NOMO-1 (cell line): ENCODE data around the gene ZNRD2.
A peak's percentile ranks its signal among the peaks of the same experiment; 100 is the strongest.

ENCODE experiments used
- DNase-seq, 2 experiments: peaks; one replicate each; lab custom pipeline; 2025; ENCODE audit not compliant: unreplicated experiment in 2 of 2; lab: John Stamatoyannopoulos, UW

ZNRD2 gene

DNA sequence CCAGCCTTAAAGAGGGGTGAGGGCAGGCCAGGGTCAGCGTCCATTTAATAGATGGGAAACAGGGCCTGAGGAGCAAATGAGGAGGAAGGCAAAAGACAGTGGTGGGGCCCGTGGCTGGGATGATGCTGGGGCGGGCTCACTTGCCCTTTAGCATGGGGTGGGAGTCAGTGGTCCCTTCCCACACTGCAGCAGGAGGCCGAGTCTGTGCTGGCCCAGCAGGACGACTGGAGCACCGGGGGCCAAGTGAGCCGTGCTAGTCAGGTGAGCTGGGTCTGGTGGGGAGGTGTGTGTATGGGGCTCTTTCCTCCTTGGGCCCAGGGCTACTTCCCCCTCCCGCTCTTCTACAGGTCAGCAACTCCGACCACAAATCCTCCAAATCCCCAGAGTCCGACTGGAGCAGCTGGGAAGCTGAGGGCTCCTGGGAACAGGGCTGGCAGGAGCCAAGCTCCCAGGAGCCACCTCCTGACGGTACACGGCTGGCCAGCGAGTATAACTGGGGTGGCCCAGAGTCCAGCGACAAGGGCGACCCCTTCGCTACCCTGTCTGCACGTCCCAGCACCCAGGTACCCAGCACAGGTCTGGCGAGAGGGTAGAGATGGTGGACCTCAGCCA is 32.6 kb upstream of the ZNRD2 start:
- DNase-seq = no peak

DNA sequence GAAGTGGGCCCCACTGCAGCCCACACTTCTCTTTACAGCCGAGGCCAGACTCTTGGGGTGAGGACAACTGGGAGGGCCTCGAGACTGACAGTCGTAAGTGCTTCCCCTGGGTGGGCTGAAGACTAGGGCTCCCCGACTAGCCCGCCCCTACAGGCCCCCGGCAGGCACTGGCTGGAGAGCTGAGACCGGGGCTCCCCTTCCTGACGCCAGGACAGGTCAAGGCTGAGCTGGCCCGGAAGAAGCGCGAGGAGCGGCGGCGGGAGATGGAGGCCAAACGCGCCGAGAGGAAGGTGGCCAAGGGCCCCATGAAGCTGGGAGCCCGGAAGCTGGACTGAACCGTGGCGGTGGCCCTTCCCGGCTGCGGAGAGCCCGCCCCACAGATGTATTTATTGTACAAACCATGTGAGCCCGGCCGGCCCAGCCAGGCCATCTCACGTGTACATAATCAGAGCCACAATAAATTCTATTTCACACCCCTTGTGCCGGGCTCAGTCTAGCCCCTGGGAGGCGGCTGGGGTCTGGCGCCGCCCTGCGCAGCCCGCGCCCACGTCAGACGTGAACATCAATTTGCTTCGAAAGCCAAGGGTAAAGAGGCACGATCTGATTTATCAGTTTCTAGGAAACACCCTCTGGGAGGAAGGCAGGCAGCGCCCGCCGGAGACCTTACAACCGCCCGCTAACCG is 31.9 kb upstream of the ZNRD2 start:
- no peak for DNase-seq

DNA sequence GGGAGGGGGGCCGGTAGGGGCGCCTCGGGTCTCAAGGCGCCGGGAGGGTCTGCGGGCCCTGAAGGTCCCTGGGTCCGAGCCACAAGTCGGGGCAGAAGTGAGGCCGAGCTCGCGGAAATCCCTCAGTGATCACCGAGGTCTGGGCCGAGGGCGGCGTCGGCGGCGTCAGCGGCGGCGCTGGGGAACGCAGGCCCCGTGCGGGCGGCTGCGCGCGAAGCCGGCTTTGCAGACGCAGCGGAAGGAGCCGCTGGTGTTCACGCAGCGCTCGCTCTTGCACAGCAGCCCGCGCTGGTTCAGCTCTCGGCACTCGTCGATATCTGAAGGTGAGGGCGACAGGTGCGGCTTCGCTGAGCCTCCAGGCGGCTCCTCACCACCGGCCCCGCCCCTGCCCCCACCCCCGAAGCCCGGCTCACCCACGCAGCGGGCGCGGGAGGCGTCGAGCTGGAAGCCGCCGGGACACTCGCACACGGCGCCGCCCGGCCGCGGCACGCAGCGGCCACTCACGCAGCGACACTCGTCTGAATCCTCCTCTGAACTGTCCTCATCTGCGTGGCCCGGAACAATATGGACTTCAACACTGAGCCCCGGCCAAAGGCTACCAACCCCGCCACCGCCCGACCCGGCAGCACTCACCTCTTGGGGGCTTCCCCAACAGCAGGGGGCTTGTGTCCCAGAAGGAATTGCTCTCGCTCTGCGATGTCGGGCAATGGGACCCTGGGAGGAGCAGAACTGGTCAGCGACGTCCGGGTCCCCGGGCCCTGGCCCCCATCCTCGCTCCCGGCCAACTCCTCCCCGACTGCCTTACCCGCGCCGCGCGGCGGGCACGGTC is 31.1 kb upstream of the ZNRD2 start:
- DNase-seq = no peak

DNA sequence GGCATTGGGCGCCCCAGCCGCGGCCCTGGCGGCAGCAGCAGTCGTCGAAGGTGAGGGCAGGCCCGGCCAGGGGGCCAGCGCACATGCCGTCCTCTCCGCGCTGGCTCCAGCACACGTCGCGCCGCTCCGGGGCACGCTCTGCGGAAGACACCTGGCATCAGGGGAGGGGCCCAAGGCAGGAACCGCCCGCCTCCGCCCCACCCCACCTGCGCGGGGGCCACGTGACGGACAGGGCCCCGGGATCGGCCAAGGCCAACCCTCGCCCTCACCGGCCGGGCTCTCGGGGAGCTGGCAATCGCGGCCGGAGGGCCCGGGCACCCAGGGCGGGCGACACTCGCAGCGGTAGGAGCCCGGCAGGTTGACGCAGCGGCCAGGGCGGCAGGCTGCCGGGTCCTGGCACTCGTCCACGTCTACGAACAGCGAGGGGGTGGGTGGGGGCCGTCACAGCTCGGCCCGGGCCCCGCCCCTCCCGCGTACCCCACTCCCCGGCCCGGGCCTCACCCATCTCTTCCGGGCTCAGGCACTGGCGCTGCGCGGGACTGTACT is 30.5 kb upstream of the ZNRD2 start:
- DNase-seq = no peak

DNA sequence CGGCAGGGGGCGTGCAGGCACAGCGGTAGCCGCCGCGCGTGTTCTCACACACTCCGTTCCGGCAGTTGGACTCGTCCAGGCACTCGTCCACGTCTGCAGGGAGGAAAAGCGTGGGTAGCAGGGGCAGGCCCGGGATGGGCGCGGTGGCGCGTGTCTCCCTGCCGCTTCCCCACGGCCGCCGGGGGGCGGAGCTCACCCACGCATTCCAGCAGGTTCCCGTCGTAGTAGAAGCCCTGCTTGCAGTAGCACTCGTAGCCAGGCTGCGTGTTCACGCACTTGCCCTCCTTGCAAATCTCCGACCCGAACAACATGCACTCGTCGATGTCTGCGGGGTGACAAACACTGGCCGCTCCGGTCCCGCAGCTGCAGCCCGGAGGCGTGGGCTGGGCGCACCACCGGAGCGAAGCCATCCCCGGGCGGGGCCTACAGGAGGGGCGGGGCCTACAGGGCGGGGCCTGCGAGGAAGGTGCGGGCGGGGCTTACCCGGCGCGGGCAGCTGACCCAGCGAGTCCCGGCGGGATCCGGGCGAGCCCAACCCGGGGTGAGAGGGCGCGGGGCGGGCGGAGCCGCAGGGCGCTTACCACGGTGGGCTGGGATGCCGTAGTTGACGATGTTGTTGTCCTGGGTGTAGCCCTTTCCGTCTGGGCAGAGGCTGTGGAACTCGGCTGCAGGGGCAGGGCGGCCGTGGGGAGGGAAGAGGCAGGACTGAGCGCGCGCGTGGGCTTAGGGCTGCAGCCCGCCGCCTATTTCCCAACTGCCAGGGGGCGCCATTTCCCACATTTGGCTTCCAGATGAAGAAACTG is 29.8 kb upstream of the ZNRD2 start:
- DNase-seq = peak; percentile 82 to 88

DNA sequence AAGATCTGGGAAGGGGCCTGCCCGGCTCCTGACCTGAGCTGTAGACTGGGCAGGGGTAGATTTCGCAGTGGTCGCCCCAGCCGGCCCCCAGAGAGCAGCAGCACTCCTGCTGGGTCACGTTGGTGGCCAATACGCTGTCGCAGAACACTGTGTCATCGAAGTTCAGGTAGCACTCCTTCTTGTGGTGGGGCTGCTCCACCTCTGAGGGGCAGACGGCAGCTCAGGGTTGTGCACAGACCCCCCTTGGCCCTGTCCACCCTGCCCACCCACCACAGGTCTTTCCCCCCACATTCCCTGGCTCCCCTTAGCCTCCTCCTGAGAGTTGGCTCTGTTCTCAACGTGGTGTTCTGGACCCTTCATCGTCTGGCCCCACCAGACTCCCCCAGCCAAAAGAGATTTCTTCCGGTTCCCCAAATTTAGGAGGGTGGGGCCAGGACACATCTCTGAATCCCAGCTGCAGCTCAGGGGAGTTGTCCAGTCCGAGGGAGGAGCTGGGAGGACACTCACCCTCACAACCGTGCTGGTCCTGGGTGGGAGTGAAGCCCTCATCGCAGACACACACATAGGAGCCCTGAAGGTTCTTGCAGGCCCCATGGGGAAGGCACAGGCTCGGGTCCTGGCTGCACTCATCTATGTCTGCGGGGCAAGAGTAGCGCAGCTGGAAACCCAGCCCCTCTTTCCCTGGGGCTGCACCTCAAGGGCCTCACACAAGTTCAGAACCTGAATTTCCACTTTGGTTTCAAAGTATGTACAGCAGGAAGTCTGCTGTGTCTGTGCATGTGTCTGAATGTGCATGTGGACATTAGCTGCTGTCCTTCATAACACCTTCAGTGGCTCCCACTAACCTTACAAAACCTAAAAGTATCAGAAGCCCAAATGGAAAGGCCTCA is 28.9 kb upstream of the ZNRD2 start:
- no peak for DNase-seq

DNA sequence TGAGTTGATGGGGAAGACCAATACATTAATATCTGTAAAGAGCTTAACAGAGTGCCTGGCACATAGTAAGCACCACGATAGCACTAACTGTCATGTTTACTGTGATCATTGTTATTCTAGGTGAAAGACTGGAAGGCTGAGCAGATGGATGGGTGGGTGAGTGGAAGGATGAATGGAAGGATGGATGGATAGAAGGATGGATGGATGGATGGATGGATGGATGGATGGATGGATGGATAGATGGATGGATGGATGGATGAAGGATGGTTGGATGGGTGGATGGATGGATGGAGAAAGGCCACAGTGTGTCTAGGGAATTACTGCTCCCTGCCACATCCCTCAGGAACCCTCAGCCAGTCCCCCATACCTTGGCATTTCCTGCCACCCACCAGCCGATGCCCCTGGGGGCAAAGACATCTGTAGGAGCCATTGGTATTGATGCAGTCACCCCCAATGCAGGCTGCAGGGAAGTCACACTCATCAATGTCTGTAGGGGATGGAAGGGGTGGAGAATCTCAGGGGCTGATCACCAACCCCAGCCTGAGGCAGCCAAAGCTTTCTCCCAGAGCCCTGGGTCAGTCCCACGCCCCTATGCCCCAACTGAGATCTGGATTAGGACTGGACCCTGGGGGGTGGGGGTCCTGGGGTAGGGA is 27.4 kb upstream of the ZNRD2 start:
- DNase-seq = no peak

DNA sequence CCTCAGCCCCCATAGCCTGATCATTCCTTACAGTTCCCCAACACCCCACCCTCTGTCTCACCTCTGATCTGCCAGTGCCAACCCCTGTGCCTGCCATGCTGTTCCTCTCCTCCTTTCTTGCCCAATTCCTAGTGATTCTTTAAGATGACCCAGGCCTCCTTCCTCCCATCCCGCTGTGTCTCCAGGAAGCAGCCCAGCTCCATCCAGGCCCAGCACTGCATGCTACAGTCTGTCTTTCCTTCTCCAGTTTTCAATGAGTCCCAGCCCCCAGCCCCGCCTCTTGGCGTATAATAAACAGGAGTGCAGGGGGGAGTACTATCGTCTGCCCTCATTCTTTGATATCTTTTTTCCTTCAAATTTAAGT is 24.4 kb upstream of the ZNRD2 start:
- no peak for DNase-seq

DNA sequence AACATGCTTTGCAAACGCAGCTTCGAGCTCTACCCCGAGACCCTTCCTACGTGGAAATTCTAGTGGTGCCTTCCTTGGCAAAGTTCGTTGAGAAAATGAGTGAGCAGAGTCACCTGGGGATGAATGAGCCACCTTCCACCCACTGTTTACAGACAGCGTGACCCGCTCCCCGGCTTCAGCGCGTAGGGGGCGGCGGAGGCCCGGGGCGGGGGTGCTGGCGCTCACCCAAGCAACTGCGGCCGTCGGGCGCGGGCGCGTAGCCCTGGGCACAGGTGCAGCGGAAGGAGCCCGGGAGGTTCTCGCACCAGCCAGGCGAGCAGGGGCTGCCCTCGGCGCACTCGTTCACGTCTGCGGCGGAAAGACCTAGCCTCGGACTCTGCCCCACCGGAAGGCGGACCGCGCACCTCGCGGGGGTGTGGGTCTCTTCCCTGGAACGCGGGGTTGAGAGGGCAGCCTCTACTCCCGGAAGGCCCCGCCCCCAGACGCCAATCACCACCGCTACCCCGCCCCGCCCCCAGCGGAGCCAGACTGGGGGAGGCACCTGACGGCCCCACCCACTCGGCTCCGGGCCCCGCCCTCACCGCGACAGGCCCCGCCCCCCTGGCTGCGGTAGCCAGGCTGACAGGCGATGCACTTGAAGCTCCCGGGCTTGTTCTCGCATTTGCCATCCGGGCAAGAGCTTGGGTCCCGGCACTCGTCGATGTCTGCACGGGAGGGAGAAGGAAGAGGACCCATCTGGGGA is 23.9 kb upstream of the ZNRD2 start:
- peak; percentile 45 to 58 for DNase-seq

DNA sequence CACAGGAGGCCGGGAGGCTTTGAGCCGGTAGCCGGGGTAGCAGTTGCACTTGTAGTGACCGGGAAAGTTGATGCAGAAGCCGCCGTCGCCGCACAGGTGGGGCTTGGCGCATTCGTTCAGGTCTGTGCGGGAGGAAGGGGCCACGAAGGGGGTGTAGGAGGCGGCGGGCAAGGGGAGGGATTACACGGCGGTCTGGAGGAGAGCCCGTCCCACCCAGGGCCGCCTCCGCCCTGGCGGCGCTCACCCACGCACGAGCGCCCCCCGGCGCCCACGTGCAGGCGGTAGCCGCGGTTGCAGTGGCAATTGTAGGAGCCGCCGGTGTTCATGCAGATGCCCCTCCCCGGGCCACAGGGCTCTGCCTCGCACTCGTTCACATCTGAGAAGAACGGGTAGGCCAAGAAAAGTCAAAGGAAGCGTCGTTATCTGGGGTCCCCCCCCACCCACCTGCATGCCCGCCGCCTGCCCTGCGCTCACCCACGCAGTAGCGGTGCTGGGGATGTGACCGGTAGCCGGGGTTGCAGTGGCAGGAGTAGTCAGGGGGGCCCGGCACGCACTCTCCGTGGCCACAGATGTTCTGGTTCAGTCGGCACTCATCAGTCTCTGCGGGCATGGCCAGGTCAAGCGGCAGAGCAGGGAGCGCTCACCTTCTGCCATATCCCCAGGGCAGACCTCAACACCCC is 22.7 kb upstream of the ZNRD2 start:
- no peak for DNase-seq

DNA sequence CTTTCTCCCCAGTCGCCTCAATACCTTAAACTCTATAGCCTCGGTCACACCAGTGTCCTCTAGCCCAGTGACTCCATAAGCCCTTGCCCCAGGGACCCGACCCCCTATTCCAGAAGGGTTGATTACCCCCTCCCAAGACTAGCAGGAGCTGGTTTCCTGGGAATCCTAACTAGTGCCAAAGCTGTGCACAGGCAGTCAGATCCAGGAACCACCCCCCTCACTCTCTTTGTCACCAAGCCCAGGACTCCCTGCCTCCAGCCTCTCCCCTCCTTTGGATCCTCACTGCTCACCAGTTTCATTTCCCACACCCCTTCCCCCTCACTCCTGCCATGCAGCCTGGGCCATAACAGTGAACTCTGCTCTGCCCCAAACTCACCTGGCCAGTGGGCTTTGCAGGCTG is 21.9 kb upstream of the ZNRD2 start:
- DNase-seq = no peak

DNA sequence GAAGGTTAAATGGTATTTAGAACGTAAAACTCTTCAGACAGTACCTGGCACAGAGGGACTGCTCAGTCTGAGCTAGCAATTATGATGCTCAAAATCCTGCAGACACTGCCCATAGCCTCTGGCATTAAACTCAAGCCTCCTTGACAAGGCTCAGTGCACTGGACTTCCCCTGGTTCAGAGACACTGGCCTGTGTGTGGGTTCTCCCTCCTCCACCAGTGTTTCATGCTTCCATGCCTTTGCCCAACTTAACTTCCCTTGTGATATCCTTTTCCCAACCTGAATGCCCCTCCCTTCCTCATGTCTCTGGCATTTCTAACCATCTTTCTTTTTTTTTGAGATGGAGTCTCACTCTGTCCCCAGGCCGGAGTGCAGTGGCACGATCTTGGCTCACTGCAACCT is 21.2 kb upstream of the ZNRD2 start:
- DNase-seq = no peak

DNA sequence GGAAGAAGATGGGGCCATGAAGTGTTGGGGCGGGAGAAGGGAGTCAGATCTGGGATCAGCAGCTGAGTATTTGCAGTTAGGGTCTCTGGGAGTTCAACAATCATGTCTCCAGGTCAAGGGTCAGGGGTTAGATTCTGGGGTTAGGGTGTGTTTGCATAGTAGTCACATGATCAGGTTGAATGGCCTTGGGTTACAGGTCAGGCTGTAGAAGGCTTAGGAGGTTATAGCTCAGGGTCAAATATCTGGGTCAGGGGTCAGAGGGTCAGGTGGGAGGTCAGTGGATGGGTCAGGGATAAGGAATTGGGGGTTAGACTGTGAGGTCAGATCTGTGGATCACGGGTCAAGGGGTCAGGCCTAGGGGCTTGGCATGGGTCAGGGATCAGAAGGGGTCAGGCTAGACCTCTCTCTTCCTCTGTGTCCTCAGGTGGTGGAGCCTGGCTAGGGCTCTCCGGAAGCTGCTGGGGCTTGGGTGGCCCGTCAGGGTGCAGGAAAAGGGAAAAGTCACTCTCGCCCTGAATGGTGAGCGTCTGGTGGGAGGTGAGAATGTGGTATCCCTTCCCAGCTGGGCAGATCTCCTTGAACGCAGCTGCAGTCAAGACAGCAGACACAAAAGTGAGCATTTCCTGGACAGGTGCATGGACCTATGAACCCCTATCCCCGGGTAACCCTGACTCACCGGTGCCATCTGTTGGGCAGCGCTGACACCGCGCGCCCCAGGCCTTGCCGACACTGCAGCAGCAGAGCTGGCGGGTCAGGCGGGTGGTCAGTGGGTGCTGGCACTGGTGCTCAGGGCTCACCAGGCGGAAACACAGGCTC is 18.5 kb upstream of the ZNRD2 start:
- DNase-seq = peak; percentile 24 to 27

DNA sequence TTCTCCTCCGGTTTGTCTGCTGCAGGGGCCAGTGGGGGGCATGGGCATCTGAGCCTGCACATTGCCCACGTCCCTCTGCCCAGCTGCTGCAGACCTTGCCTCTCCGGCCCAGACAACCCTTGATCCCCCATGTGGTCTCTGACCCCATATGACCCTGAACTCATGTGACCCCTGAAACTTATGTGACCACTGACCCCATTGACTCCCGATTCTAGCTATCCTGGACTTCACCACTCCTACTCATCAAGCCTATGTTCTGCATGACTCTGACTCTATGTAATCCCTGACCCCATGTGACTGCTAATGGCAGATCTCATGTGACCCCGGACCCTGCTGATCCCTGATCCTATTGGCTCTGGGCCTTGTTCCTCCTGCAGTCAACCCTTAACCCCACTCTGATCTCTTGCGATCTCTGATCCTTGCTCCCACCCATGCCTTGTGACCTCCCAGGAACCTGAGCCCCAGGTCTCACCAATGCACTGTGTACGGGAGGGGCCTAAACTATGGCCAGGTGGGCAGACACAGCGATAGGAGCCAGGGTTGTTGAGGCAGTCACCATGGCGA is 17.8 kb upstream of the ZNRD2 start:
- no peak for DNase-seq

DNA sequence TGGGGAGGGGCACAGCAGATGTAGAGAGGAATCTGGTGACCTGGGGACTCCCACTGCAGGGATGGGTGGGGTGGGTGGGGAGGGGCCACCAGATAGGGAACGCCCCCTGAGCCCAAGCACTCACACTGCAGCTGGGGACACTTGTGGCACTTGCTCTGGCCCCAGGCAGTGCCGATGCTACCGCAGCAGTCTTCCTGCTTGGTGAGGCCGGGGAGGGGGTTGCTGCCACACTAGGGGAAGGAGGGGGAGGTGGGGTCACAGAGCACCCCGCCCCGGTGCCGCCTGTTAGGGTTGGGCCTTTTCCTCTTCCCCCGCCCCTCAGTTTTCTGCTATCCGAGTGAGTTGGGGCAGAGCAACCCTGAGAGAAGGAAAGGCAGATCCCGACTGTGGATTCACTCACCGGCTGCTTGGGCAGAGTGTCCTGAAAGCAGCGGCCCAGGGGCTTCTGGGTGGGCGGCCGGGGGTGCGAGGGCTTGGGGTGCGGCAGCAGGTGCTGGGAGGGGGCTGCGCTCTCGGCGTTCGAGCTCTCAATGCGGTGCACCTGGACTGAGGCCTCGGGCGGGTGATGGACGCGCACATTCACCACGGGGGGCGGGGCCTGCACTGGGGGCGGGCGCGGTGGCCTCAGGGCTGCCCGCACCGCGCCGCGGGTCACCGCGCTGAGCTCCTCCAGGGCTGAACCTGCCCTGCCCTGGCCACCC is 16.8 kb upstream of the ZNRD2 start:
- DNase-seq = no peak

DNA sequence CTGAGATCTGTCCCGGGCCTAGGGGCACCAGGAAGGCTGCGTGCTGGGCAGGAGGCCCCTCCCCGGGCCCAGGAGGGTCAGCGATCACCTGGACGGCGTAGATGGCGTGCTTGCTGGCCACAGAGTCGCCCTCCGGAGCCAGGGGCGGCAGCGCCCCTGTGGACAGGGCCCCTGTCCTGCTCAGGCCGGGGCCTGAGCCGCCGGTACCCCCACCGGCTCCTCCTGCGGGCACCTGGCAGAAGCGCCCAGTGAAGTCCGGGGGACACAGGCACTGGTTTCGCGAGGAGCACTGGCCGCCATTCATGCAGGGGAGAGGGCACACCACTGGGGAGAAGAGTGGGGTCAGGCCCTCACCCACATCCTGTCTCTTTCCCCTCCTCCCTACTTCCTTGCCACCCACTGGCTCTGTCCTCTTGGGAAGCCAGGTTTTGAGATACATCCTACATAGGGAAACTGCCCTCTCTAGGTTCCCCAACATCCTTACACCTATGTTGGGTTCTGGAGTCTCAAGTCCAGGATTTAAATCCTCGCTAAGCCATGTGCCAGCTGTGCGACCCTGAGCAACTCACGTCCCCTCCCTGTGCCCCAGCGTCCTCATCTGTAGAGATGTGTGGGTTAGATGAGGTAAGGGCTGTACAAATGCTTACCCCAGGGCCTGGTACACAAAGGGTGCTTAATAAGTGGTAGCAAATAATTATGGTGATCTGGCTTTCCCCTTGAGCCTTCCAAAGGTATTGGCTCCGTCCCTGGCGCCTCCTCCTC is 16.0 kb upstream of the ZNRD2 start:
- DNase-seq = no peak
